ENCODE measurements around the gene MRPS26.

Gene MRPS26

DNA sequence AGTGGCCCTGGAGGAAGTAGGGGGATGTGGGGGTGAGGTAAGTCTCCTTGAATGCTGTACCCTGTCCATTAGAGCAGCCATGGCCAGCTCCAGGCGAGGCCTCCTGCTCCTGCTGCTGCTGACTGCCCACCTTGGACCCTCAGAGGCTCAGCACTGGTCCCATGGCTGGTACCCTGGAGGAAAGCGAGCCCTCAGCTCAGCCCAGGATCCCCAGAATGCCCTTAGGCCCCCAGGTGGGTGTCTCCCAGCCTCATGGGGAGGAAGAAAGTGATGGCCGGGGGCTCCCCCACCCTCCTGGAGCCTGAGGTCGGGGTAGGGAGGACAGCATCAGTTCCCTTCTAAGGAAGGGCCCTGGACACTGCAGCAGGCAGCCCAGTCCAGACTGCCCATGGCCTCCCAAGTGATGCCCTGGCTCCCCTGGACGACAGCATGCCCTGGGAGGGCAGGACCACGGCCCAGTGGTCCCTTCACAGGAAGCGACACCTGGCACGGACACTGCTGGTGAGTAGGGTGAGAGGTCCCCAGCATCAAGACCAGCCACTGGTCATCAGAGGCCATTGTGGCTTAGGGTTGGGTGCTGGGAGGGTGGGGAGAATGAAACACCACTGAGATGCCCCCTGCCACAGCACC lies 1.4 kb upstream of the MRPS26 start (continued):
- TF ChIP-seq ZNF473 (tag by site-specific recombination; IDR thresholded peaks at IDR 0.05) = no peak
- TF ChIP-seq, protein P1, sequence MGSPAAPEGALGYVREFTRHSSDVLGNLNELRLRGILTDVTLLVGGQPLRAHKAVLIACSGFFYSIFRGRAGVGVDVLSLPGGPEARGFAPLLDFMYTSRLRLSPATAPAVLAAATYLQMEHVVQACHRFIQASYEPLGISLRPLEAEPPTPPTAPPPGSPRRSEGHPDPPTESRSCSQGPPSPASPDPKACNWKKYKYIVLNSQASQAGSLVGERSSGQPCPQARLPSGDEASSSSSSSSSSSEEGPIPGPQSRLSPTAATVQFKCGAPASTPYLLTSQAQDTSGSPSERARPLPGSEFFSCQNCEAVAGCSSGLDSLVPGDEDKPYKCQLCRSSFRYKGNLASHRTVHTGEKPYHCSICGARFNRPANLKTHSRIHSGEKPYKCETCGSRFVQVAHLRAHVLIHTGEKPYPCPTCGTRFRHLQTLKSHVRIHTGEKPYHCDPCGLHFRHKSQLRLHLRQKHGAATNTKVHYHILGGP (tag by site-specific recombination; IDR thresholded peaks at IDR 0.05) = no peak

DNA sequence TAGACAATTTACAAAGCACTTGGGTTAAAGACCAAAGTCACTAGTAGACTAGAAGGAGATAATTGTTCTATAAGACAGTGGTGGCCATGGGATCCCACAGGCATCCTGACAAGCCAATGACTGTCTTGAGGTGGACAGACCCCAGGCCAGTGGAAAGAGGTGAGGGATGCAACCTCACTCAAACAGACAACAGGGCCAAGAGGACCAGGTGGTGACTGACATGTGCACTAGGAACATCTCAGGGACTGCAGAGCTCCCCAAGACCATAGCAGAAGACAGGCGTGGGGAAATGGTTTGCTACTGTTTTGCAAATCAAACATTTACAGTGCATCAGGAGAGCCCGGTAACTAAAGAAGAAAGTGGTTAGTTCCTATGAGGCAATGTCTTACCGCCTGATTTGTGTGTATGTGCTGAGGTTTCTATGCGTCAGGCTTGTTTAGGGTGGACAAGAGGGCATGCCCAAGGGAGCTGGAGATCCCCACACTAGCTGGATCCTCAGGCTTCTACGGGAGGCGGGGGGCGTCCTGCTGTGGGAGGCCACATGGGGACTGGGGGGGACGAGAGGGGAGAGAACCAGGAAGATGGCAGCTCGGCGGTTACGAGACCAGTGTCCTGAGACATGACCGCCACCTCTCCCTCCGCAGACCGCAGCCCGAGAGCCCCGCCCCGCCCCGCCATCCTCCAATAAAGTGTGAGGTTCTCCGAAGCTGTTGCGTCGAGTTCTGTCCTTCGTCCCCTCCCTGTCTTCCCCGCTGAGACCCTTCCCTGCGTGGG lies 623 bp upstream of the MRPS26 start:
- CTCF ChIA-PET = interaction anchor here (0.5 to 2.6 kb wide), 3 partner anchors 8 to 463 kb away, joined by 3 to 12 read pairs (median 3); no protein-coding TSS in a partner anchor
- POLR2A ChIA-PET = interaction anchor here (0.5 to 1.5 kb wide), 10 partner anchors 15 to 1269 kb away, joined by 3 to 4 read pairs (median 3); partner anchors contain the start of genes SLC4A11 and SNRPB
- H3K27ac ChIP-seq (ENCODE audit: extremely low read depth, low read depth, low read length) = peak overlapping the region; percentile 97
- no peak for TF ChIP-seq ZXDB (tag by site-specific recombination; IDR thresholded peaks at IDR 0.05)
- peak; percentile 74; the same call in 1 of the 2 replicates for TF ChIP-seq BCL11B (tag by site-specific recombination; IDR thresholded peaks at IDR 0.05; ENCODE audit: low read depth)
- no peak for TF ChIP-seq SETDB1 (IDR thresholded peaks at IDR 0.05; ENCODE audit: insufficient read length, low read length)
- no peak for TF ChIP-seq ZNF692 (tag by site-specific recombination; IDR thresholded peaks at IDR 0.05)
- TF ChIP-seq SP7 (tag by site-specific recombination; IDR thresholded peaks at IDR 0.05) = peak; percentile 10; the same call in 1 of the 2 replicates
- TF ChIP-seq ZNF248 (tag by site-specific recombination; IDR thresholded peaks at IDR 0.05) = no peak
- TF ChIP-seq ZNF23 (tag by site-specific recombination; IDR thresholded peaks at IDR 0.05; ENCODE audit: borderline replicate concordance) = no peak
- no peak for TF ChIP-seq INSM2 (tag by site-specific recombination; IDR thresholded peaks at IDR 0.05)
- TF ChIP-seq, protein P2, sequence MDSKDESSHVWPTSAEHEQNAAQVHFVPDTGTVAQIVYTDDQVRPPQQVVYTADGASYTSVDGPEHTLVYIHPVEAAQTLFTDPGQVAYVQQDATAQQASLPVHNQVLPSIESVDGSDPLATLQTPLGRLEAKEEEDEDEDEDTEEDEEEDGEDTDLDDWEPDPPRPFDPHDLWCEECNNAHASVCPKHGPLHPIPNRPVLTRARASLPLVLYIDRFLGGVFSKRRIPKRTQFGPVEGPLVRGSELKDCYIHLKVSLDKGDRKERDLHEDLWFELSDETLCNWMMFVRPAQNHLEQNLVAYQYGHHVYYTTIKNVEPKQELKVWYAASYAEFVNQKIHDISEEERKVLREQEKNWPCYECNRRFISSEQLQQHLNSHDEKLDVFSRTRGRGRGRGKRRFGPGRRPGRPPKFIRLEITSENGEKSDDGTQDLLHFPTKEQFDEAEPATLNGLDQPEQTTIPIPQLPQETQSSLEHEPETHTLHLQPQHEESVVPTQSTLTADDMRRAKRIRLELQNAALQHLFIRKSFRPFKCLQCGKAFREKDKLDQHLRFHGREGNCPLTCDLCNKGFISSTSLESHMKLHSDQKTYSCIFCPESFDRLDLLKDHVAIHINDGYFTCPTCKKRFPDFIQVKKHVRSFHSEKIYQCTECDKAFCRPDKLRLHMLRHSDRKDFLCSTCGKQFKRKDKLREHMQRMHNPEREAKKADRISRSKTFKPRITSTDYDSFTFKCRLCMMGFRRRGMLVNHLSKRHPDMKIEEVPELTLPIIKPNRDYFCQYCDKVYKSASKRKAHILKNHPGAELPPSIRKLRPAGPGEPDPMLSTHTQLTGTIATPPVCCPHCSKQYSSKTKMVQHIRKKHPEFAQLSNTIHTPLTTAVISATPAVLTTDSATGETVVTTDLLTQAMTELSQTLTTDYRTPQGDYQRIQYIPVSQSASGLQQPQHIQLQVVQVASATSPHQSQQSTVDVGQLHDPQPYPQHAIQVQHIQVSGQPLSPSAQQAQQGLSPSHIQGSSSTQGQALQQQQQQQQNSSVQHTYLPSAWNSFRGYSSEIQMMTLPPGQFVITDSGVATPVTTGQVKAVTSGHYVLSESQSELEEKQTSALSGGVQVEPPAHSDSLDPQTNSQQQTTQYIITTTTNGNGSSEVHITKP (tag by site-specific recombination; IDR thresholded peaks at IDR 0.05) = peak; percentile 78
- peak; percentile 37; the same call in 1 of the 2 replicates for TF ChIP-seq ZNF629 (tag by site-specific recombination; IDR thresholded peaks at IDR 0.05)
- TF ChIP-seq OSR2 (tag by site-specific recombination; IDR thresholded peaks at IDR 0.05) = no peak
- TF ChIP-seq HOXA7 (CRISPR knock-in tag; IDR thresholded peaks at IDR 0.05; ENCODE audit: borderline replicate concordance) = no peak
- TF ChIP-seq ZNF146 (tag by site-specific recombination; IDR thresholded peaks at IDR 0.05) = 0 out of 2 replicates have a peak, but pooled peaks have one; percentile 1
- TF ChIP-seq, protein P3, sequence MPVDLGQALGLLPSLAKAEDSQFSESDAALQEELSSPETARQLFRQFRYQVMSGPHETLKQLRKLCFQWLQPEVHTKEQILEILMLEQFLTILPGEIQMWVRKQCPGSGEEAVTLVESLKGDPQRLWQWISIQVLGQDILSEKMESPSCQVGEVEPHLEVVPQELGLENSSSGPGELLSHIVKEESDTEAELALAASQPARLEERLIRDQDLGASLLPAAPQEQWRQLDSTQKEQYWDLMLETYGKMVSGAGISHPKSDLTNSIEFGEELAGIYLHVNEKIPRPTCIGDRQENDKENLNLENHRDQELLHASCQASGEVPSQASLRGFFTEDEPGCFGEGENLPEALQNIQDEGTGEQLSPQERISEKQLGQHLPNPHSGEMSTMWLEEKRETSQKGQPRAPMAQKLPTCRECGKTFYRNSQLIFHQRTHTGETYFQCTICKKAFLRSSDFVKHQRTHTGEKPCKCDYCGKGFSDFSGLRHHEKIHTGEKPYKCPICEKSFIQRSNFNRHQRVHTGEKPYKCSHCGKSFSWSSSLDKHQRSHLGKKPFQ (tag by site-specific recombination; IDR thresholded peaks at IDR 0.05) = no peak
- 0 out of 2 replicates have a peak, but pooled peaks have one; percentile 28 for TF ChIP-seq ZNF501 (tag by site-specific recombination; IDR thresholded peaks at IDR 0.05)
- TF ChIP-seq GLIS1 (tag by site-specific recombination; IDR thresholded peaks at IDR 0.05) = peak; percentile 74; the same call in 1 of the 2 replicates
- TF ChIP-seq, protein P4, sequence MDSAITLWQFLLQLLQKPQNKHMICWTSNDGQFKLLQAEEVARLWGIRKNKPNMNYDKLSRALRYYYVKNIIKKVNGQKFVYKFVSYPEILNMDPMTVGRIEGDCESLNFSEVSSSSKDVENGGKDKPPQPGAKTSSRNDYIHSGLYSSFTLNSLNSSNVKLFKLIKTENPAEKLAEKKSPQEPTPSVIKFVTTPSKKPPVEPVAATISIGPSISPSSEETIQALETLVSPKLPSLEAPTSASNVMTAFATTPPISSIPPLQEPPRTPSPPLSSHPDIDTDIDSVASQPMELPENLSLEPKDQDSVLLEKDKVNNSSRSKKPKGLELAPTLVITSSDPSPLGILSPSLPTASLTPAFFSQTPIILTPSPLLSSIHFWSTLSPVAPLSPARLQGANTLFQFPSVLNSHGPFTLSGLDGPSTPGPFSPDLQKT (IDR thresholded peaks at IDR 0.05; ENCODE audit: borderline replicate concordance, low read depth, low read length) = no peak
- TF ChIP-seq ZIC2 (tag by site-specific recombination; IDR thresholded peaks at IDR 0.05) = peak; percentile 87
- TF ChIP-seq, protein P5, sequence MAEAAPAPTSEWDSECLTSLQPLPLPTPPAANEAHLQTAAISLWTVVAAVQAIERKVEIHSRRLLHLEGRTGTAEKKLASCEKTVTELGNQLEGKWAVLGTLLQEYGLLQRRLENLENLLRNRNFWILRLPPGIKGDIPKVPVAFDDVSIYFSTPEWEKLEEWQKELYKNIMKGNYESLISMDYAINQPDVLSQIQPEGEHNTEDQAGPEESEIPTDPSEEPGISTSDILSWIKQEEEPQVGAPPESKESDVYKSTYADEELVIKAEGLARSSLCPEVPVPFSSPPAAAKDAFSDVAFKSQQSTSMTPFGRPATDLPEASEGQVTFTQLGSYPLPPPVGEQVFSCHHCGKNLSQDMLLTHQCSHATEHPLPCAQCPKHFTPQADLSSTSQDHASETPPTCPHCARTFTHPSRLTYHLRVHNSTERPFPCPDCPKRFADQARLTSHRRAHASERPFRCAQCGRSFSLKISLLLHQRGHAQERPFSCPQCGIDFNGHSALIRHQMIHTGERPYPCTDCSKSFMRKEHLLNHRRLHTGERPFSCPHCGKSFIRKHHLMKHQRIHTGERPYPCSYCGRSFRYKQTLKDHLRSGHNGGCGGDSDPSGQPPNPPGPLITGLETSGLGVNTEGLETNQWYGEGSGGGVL (tag by site-specific recombination; IDR thresholded peaks at IDR 0.05) = peak; percentile 94

More for the DNA sequence above, 623 bp upstream of the MRPS26 start:
- H3K36me3 ChIP-seq (ENCODE audit: control insufficient read depth in 2 of 2, insufficient read depth in 1 of 2, low read length in 2 of 2) = peaks cover 28 to 35% of the 10 kb centered on the region in 2 experiments
- H3K4me1 ChIP-seq (ENCODE audit: control insufficient read depth, insufficient read depth, low read length) = peaks cover 17% of the 10 kb centered on the region
- H3K4me3 ChIP-seq (ENCODE audit: low read depth, low read length) = peak overlapping the region; percentile 83
- H3K9me3 ChIP-seq (ENCODE audit: control insufficient read depth, insufficient read depth, low read depth, low read length) = no peaks in the 10 kb centered on the region
